Activated effector memory CD4-positive, alpha-beta T cell treated with anti-CD3 and anti-CD28 coated beads, Interleukin-2, amount 50 U/mL, for 16 hours (primary cell): ENCODE data around the gene C11orf54.
"Not testable (repeated sequence)": the region's sequence is repeated elsewhere in the genome, so short reads cannot be mapped to it uniquely, and the experiment has no call there.

ENCODE experiments used
- DNase-seq: peaks from one replicate; pipeline ENCODE4 v3.0.0-alpha.2; 2020

C11orf54 gene

DNA sequence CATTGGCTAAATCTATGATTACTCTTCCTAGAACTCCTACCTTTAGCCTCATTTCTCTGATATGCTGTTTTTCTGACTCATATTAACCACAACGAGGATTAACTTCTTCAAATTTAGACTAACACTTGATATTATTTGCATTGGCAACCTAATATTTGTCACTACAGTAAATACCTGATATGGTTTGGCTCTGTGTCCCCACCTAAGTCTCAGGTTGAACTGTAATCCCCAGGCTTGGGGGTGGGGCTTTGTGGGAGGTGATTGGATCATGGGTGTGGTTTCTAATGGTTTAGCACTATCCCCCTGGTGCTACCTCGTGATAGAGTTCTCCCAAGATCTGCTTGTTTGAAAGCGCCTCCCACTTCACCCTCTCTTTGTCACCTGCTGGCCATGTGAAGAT, 25.5 kb downstream of the C11orf54 start:
- DNase-seq, result no peak

DNA sequence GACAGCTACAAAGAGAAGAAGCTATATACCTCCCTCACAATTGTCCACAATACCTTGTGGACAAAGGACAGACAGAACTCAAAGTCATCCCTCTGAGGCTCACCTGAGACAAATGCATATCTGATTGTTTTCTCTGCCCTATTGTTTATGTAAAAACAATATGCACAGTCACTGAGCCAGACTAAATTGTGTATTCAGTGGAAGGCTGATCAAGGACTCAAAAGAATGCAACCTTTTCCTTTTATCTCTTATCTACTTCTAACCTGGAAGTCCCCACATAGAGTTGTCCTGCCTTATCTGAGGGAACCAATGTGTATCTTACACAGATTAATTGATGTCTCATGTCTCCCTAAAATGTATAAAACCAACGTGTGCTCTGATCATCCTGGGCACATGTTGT, 28.7 kb downstream of the C11orf54 start:
- no peak for DNase-seq

DNA sequence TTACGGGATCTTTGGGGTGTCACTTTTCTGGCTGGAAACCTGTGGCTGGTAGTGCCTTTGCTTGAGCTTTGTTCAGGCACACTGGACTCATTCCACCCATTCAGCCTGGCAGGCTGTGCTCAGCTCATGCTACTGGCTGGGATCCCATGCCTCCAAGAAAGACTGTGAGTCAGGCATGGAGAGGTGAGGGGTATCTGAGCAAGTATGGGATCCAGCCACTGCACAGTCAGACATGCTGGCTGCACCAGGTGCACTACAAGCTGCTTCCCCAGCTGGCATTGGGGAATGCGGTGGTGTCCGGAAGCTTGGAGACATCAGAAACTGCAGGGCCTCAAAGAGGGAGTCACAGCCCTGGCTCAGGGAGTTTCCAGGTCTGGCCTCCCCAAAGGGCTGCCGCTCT, 30.7 kb downstream of the C11orf54 start:
- DNase-seq, result no peak

DNA sequence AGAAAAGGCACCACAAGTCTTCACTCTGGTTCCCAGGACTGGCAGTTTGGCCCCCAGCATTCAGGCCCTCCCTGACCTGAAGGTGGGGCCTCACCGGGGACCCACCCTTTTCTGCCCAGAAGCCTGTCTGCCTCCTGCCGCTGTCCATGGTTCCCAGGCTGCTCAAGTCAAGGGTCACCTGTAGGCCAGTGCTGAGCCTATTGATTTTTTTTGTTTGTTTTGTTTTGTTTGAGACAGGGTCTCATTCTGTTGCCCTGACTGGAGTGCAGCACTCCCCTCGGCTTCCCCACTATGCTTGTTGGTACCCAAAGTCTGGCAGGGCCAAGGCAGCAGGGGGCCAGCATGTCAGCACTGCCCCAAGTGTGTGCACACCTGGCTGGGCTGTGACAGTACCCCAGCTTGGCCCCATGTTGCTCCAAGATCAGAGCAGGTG, 31.6 kb downstream of the C11orf54 start:
- DNase-seq, result no peak

DNA sequence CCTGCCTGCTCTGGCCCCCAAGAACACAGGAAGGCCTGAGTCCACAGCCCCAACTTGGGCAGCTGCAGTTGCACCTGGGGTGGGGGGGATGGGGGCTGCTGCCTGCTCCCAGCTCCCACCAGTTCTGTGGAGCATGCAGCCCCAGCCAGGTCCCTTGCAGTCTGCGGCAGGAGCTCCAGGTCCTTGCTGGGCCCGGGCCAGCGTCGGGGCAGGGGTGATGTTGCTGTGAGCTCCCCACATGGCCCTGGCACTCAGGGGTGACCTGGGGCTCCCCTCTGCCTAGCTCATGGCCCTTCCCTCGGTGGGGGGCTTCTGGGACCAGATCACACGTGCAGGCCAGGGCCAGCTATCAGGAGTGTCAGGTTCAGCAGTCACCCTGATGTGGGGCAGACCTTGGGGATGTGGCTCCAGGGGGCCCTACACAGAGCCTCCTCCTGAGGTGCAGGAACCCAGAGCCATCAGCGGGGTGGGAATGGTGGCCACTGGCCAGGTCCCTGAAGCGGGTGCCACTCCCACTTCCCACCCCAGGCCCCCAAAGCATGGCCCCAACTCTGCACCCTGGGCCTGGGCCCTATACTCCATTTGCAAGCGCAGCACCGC, 32.2 kb downstream of the C11orf54 start:
- no peak for DNase-seq

DNA sequence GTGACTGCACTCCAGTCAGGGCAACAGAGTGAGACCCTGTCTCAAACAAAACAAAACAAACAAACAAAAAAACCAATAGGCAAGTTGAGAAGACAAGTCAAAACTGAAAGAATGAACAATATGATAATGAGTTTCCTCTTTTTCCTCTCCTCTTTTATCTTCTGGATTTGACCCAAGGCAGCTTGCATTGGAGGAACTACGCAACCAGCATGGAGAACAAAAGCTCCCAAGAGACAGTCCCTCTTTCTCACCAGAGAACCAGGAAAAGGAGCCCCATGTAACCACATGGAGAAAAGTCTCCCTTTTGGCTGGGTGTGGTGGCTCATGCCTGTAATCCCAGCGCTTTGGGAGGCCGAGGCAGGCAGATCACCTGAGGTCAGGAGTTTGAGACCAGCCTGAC, 33.1 kb downstream of the C11orf54 start:
- DNase-seq, result not testable (repeated sequence)

DNA sequence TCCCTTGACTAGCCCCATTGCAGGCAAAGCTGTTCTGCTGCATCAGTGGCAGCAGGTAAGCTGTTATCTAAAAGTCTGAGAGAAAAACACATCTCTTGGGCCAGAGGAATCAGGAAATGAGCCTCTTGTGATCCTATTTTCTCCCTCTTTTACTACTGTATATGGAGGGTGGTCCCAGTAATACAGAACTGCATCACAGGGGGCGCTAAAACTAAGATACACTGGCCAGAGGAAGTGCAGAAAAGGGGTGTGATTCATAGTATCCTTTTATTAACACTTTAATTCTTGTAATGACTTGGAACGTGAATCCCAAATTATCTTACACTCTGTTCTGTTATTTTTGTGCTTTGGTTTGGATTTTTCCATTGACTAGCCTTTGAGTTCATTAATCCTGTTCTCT, 33.8 kb downstream of the C11orf54 start:
- DNase-seq, result no peak

DNA sequence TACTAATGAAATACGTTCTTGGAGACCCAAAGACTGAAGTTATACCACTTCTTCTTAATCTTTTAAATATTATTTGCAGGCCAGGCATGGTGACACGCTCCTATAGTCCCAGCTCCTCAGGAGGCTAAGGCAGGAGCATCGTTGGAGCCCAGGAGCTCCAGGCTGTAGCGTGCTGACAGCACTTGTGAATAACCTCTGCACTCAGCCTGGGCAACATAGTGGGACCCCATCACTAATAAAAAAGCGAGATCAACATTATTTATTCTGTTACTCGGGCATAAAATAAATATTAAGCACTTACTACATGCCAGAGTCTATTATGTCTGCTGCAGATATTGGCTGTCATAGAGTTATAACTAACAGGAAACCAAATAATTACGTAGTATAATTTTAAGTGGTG, 41.9 kb downstream of the C11orf54 start:
- no peak for DNase-seq

DNA sequence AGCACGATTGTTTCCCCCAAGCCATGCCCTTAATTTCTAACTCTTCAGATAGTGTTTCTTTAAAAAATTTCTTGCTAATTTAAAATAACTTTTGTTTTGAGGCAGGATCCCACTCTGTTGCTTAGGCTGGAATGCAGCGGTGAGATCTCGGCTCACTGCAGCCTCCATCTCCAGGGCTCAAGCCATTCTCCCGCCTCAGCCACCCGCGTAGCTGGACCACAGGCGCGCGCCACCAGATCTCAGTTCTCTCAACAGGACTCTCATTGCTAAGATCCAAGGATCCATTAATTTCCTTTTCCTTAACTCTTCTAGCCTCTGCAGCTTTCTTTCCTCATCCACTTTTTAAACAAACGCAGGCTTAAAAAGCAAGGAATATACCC, 42.3 kb downstream of the C11orf54 start:
- no peak for DNase-seq

DNA sequence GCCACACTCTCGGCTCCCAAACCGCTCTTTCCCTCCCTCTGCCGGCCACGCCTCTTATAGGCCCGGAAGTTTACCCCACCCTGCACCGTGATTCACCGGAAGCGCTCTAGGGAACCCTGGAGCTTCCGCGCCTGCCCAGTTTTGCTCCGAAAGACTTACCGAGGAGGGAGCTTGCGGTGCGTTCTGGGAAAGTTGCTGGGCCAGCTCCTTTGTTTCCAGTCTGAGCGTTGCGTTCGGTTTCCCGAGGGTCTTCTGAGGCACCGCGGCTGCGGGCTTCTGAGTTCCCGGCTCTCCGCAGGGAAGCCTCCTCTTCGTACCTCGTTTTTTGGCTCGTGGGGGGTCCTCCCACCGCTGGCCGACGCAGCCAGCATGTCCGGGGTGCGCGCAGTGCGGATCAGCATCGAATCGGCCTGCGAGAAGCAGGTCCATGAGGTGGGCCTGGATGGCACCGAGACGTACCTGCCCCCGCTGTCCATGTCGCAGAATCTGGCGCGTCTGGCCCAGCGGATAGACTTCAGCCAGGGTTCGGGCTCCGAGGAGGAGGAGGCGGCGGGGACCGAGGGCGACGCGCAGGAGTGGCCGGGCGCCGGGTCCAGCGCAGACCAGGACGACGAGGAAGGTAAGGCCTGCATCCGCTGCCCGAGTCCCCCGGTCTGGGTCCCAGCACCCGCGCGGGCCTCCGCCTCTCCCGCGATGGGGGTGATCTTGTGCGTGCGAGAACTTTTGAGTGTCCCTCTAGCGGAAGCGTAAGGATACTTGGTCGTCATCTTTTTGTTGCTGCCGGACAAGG, 42.9 kb downstream of the C11orf54 start, which contains the start of gene MED17:
Gene MED17, plus strand, starts transcription at position 138 of the 790 bp plus-strand sequence. Its CDS starts 232 bp downstream, at position 370.
- DNase-seq, result peak; percentile 97

DNA sequence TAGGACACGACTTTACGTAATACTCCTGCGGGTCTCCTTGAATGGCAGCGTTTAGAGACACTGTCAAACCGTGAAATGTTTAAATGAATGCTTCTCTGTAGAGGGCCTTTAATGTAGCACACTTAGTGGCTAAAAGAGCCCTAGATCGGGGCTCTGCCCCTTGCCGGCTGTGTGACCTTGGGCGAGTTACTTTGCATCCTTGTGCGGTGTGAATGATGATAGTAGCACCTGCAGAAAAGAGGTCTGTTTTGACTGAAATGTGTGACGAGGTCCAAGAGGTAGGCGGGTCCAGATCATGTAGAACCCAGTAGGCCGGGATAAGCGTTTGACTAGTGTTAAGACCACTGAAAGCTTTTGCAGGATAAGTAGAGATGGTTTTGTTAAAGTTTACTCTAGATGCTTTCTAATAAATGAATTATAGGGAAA, 43.5 kb downstream of the C11orf54 start:
- no peak for DNase-seq

DNA sequence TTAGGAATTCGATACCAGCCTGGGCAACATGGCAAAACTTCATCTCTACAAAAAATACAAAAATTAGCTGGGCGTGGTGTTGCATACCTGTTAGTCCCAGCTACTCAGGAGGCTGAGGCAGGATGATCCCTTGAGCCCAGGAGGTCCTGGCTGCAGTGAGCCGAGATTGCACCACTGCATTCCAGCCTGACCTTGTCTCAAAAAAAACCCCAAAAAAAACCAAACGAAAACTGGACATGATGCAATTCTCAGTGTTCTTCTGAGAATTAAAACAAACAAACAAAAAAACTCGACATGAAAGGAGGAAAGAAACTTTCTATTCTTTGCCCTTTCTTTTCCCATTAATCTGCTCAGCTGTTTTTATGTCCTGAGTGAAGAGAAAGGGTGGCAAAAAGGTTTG, 50.0 kb downstream of the C11orf54 start:
- DNase-seq, result no peak

DNA sequence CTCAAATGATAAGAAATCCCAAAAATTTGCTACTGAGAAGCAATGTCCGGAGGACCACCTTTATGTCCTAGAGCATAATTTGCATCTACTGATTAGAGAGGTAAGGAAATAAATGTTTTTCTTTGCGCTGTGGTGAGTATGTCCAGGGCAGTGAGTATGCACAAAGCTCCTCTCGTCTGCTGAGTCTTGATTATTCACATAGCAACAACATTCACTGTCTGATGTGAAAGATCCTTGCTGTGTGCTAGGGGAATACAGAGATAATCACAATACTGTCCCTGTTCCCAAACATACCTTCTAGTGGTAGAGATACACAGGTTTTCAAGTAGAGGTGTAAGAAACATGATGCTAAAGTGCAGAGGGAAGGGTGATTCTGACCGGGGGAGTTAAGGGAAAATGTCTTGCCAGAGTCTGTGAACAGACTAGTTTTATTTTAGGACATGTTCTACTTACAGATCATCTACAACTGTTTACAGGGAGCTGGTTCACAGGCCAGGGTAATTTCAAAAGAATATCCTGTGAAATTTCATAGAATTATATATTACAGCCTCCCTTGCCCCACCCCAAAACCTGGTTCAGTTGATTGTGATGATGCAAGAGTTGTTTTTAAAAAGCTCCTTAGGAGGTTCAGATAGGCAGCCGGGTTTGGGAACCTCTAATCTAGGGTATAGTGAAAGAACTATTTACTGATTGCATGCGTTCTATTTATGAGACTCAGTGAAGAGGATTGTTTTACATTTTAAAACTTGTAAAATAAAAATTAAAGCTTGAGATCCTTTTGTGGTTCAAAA, 55.2 kb downstream of the C11orf54 start:
- no peak for DNase-seq

DNA sequence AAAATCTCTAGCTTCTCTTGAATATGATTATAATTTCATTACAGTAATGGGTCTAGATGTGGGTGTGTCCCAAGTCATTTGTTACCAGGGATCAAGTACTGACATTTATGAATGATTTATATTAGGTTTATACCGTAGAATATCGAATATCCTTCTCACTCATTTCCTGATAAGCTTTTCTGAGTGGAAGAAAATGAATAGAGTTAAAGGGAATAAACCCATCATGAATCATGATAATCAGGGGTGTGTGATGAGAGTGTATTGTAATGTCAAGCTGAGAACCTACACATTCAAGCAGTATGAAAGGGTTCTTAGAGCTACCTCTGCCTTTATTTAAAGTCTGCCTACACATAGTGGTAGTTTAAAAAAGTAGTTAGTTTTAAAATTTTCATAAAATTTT, 59.9 kb downstream of the C11orf54 start:
- no peak for DNase-seq

DNA sequence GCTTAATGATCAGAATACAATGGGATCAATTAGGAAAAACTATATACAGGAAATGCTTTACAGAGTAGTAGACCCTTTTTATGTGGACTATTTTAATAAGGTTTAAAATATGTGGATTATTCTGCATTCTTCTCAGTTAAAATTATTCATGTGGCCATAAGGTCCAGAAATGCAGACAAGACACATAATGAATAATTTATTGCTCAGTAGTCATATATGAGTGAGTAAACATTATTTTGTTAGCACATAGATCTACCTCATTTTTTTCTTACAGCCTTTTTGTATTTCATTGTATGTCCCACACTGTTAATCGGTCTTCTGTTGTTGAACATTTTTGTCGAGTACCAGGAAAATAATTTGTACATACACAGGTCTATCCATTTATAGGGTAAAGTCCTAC, 63.4 kb downstream of the C11orf54 start:
- no peak for DNase-seq

DNA sequence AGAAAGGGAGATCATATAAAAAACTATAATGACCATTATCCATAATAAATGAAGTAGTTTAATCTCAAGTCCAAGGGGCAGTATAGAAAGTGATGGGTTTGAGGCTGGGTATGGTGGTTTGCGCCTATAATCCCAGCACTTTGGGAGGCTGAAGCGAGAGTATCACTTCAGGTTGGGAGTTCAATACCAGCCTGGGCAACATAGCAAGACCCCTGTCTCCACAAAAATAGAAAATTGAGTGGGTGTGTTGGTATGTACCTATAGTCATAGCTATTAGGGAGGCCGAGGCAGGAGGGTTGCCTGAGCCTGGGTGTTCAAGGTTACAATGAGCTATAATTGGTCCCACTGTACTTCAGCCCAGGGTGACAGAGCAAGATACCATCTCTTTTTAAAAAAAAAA, 66.5 kb downstream of the C11orf54 start:
- DNase-seq, result no peak

DNA sequence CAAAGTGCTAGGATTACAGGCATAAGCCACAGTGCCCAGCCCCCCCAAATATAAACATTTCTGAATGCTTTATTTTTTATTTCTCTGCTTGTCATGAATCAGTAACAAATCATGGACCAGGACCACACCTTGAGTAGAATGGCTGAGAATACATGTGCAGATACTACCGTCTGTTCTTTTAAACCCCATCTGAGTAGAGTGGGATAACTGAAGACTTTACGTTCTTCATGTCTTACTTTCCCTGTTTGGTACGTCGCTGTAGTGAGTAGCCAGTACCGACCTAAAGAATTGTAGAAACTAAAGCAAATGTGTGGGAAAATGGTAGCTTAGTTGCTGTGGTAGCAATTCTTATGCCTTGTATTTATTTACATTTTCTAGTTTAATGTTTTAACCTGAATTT, 72.5 kb downstream of the C11orf54 start:
- no peak for DNase-seq
